ENCODE data around the gene ABCA6.

Gene ABCA6

DNA sequence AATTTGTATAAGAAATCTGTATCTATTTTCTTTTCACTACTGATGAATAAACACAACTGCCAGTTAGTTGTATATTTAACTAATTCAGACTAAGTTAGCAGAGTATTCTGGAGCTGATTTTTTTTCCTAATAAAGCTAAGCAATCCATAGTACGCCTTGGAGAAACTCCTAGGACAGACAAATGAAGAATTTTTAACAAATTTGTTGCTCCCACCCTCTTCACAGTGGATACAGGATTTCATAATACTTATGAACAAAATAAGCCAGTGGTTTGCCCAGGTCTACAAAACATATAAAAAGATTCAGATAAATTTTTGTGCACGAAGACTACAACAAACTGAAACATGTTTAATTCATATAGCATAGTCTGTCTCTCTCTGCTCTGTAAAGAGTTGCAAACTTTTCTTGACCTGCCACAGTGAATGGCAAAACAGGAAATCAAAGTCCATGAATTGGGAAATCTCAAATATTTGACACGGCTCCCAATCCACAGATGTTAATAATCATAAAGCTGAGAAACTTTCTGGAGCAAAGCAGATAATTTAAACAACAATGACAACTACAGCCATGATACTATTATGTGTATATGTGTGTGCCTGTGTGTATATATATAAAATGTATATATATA, 594 bp upstream of the ABCA6 start:
- H3K27ac ChIP-seq (ENCODE audit: low read length): no peak overlapping the region
- H3K4me1 ChIP-seq (ENCODE audit: insufficient read depth, low read length): no peaks in the 10 kb centered on the region
- DNase-seq: no peak
- TF ChIP-seq CTCF (IDR thresholded peaks at IDR 0.05; ENCODE audit: borderline replicate concordance, extremely low read depth, low read length, poor library complexity, severe bottlenecking) (no peak), EZH2 (IDR thresholded peaks at IDR 0.05; ENCODE audit: borderline replicate concordance, low read depth, low read length, severe bottlenecking) (no peak)
- H3K9ac ChIP-seq (ENCODE audit: low read depth, low read length): no peak overlapping the region
- no peak overlapping the region for H2AFZ ChIP-seq (ENCODE audit: low read depth, low read length)
- no peak overlapping the region for H3K4me3 ChIP-seq (ENCODE audit: low read depth in 1 of 2, low read length in 2 of 2)
- no peaks in the 10 kb centered on the region for H3K79me2 ChIP-seq (ENCODE audit: insufficient read depth, low read length)
- no peaks in the 10 kb centered on the region for H3K36me3 ChIP-seq (ENCODE audit: insufficient read depth, low read length)
- no peak overlapping the region for H3K4me2 ChIP-seq (ENCODE audit: insufficient read depth, low read length)
- no peaks in the 10 kb centered on the region for H4K20me1 ChIP-seq (ENCODE audit: insufficient read depth, low read length)
- H3K27me3 ChIP-seq (ENCODE audit: insufficient read depth, low read length, poor library complexity): peaks cover 9% of the 10 kb centered on the region
- no peaks in the 10 kb centered on the region for H3K9me3 ChIP-seq (ENCODE audit: insufficient read depth, low read length, severe bottlenecking)
- ATAC-seq (ENCODE audit: insufficient read depth, low read depth): no peak

- ATAC-seq (ENCODE audit: insufficient read depth, low read depth): no peak
These were observed 7.6 kb downstream of the ABCA6 start for GRCh38 chr17:69134112-69134511.

GRCh38 chr17:69130627-69131296, 10.9 kb downstream of the ABCA6 start:
- no peak for ATAC-seq (ENCODE audit: insufficient read depth, low read depth)
- H3K27me3 ChIP-seq (ENCODE audit: insufficient read depth, low read length, poor library complexity): no peaks in the 10 kb centered on the region
- no peak overlapping the region for H3K27ac ChIP-seq (ENCODE audit: low read length)
- no peaks in the 10 kb centered on the region for H3K9me3 ChIP-seq (ENCODE audit: insufficient read depth, low read length, severe bottlenecking)
- no peak for DNase-seq
- no peak overlapping the region for H3K9ac ChIP-seq (ENCODE audit: low read depth, low read length)
- H3K4me2 ChIP-seq (ENCODE audit: insufficient read depth, low read length): no peak overlapping the region
- no peaks in the 10 kb centered on the region for H3K36me3 ChIP-seq (ENCODE audit: insufficient read depth, low read length)
- no peak overlapping the region for H2AFZ ChIP-seq (ENCODE audit: low read depth, low read length)
- H3K4me1 ChIP-seq (ENCODE audit: insufficient read depth, low read length): no peaks in the 10 kb centered on the region
- no peak for TF ChIP-seq EZH2 (IDR thresholded peaks at IDR 0.05; ENCODE audit: borderline replicate concordance, low read depth, low read length, severe bottlenecking)
- no peak for TF ChIP-seq CTCF (IDR thresholded peaks at IDR 0.05; ENCODE audit: borderline replicate concordance, extremely low read depth, low read length, poor library complexity, severe bottlenecking)
- no peaks in the 10 kb centered on the region for H3K79me2 ChIP-seq (ENCODE audit: insufficient read depth, low read length)
- H4K20me1 ChIP-seq (ENCODE audit: insufficient read depth, low read length): no peaks in the 10 kb centered on the region
- H3K4me3 ChIP-seq (ENCODE audit: low read depth in 1 of 2, low read length in 2 of 2): no peak overlapping the region

More at GRCh38 chr17:69134112-69134511, 7.6 kb downstream of the ABCA6 start:
- H3K36me3 ChIP-seq (ENCODE audit: insufficient read depth, low read length): no peaks in the 10 kb centered on the region
- H4K20me1 ChIP-seq (ENCODE audit: insufficient read depth, low read length): no peaks in the 10 kb centered on the region
- no peak overlapping the region for H3K9ac ChIP-seq (ENCODE audit: low read depth, low read length)
- no peak overlapping the region for H3K4me2 ChIP-seq (ENCODE audit: insufficient read depth, low read length)
- no peak for TF ChIP-seq EZH2 (IDR thresholded peaks at IDR 0.05; ENCODE audit: borderline replicate concordance, low read depth, low read length, severe bottlenecking)
- TF ChIP-seq CTCF (IDR thresholded peaks at IDR 0.05; ENCODE audit: borderline replicate concordance, extremely low read depth, low read length, poor library complexity, severe bottlenecking): no peak
- no peak overlapping the region for H2AFZ ChIP-seq (ENCODE audit: low read depth, low read length)
- no peaks in the 10 kb centered on the region for H3K27me3 ChIP-seq (ENCODE audit: insufficient read depth, low read length, poor library complexity)
- no peaks in the 10 kb centered on the region for H3K4me1 ChIP-seq (ENCODE audit: insufficient read depth, low read length)
- H3K4me3 ChIP-seq (ENCODE audit: low read depth in 1 of 2, low read length in 2 of 2): no peak overlapping the region
- DNase-seq: no peak
- no peaks in the 10 kb centered on the region for H3K9me3 ChIP-seq (ENCODE audit: insufficient read depth, low read length, severe bottlenecking)
- H3K79me2 ChIP-seq (ENCODE audit: insufficient read depth, low read length): no peaks in the 10 kb centered on the region
- no peak overlapping the region for H3K27ac ChIP-seq (ENCODE audit: low read length)

All from DND-41 (cell line).